SU-DHL-6 (cell line): ENCODE measurements around the gene SPTBN1.

ENCODE experiments used
- H2AFZ ChIP-seq: fragments of 200-600 bp; sonication (generic); 2 replicates; pipeline ENCODE4 v1.6.1; 2014; ENCODE audit warnings: low read depth, mild to moderate bottlenecking, moderate library complexity, mixed read lengths, antibody characterized with exemption, low read length; ENCODE audit not compliant: severe bottlenecking
- H3F3A ChIP-seq: fragments of 200-600 bp; shearing (Covaris generic); 2 replicates; pipeline ENCODE4 v1.6.0; 2016; ENCODE audit warnings: antibody characterized with exemption, mild to moderate bottlenecking; ENCODE audit not compliant: insufficient read depth
- H3K27ac ChIP-seq: fragments of 200-600 bp; sonication (generic); 2 replicates; pipeline ENCODE4 v1.5.1; 2016; ENCODE audit warnings: low read depth, mild to moderate bottlenecking, low read length, moderate library complexity, mixed read lengths
- H3K27me3 ChIP-seq: fragments of 200-600 bp; sonication (generic), shearing (Covaris generic); 2 replicates; pipeline ENCODE4 v1.6.0; 2014; ENCODE audit warnings: mild to moderate bottlenecking, low read length
- H3K36me3 ChIP-seq: fragments of 200-600 bp; sonication (generic); 2 replicates; pipeline ENCODE4 v1.6.1; 2014; ENCODE audit warnings: mild to moderate bottlenecking, low read length, mixed read lengths
- H3K4me2 ChIP-seq: fragments of 300-600, 200-600 bp; shearing (Covaris generic), sonication (generic); 2 replicates; pipeline ENCODE4 v1.6.0; 2014; ENCODE audit warnings: low read length, low read depth, mild to moderate bottlenecking; ENCODE audit not compliant: poor library complexity, severe bottlenecking
- H3K4me3 ChIP-seq: fragments of 200-600 bp; sonication (generic); 2 replicates; pipeline ENCODE4 v1.5.1; 2014; ENCODE audit warnings: antibody characterized with exemption, low read length, mild to moderate bottlenecking, mixed read lengths; ENCODE audit not compliant: insufficient read depth, poor library complexity, severe bottlenecking
- H3K79me2 ChIP-seq: fragments of 200-600 bp; sonication (generic); 2 replicates; pipeline ENCODE4 v1.6.1; 2014; ENCODE audit warnings: mild to moderate bottlenecking, low read length, moderate library complexity; ENCODE audit not compliant: insufficient read depth
- H3K9ac ChIP-seq: fragments of 200-600 bp; sonication (generic); 2 replicates; pipeline ENCODE4 v1.7.0; 2014; ENCODE audit warnings: mild to moderate bottlenecking, low read length
- H3K9me2 ChIP-seq: fragments of 200-600 bp; sonication (generic); replicated peaks from 2 replicates; pipeline ENCODE4 v1.6.1; 2014; ENCODE audit warnings: low read length; ENCODE audit not compliant: insufficient read depth
- H3K9me3 ChIP-seq: fragments of 200-600 bp; sonication (generic); 2 replicates; pipeline ENCODE4 v1.6.1; 2014; ENCODE audit warnings: low read length, mixed read lengths; ENCODE audit not compliant: insufficient read depth
- H4K20me1 ChIP-seq: fragments of 200-600 bp; sonication (generic); 2 replicates; pipeline ENCODE4 v1.6.1; 2014; ENCODE audit warnings: low read depth, mild to moderate bottlenecking, antibody characterized with exemption, low read length, moderate library complexity, mixed read lengths
- CTCF ChIP-seq: fragments of 200-600 bp; sonication (generic); IDR thresholded peaks from one replicate; pipeline ENCODE4 v1.5.1; 2017; ENCODE audit warnings: antibody characterized with exemption, mild to moderate bottlenecking, low read length, moderate library complexity; ENCODE audit not compliant: insufficient read depth, poor library complexity, severe bottlenecking
- EZH2phosphoT487 ChIP-seq: fragments of 200-600 bp; sonication (generic), shearing (Covaris generic); conservative IDR thresholded peaks from 2 replicates; pipeline ENCODE4 v1.6.1; 2018; ENCODE audit warnings: mild to moderate bottlenecking, antibody characterized with exemption, low read length, moderate library complexity, mixed read lengths

SPTBN1 gene

GRCh38 chr2:54594048-54594447 is 137.9 kb downstream of the SPTBN1 start:
- Histone ChIP-seq H3F3A (no peaks in the 10 kb centered on the region), H3K9me3 (no peaks in the 10 kb centered on the region), H3K27ac (no peak overlapping the region), H3K27me3 (no peaks in the 10 kb centered on the region), H4K20me1 (no peaks in the 10 kb centered on the region), H3K4me2 (no peak overlapping the region), H3K36me3 (no peaks in the 10 kb centered on the region), H3K9ac (no peak overlapping the region), H2AFZ (no peak overlapping the region), H3K4me3 (no peak overlapping the region), H3K79me2 (no peaks in the 10 kb centered on the region; the same call in 1 of the 2 replicates), H3K9me2 (no peaks in the 10 kb centered on the region)
- TF ChIP-seq EZH2phosphoT487 (no peak), CTCF (no peak)

- Histone ChIP-seq H3F3A (no peaks in the 10 kb centered on the region), H3K27me3 (no peaks in the 10 kb centered on the region)
Measured at GRCh38 chr2:54595161-54595803, 139.2 kb downstream of the SPTBN1 start.

GRCh38 chr2:54595999-54596902 is 140.1 kb downstream of the SPTBN1 start:
- Histone ChIP-seq H3K4me2 (no peak overlapping the region), H3F3A (no peaks in the 10 kb centered on the region), H3K27ac (no peak overlapping the region), H3K27me3 (no peaks in the 10 kb centered on the region), H3K9me3 (no peaks in the 10 kb centered on the region), H3K9ac (no peak overlapping the region), H3K4me3 (no peak overlapping the region), H4K20me1 (no peaks in the 10 kb centered on the region), H3K9me2 (no peaks in the 10 kb centered on the region), H2AFZ (no peak overlapping the region), H3K79me2 (peaks cover 3% of the 10 kb centered on the region; the same call in 1 of the 2 replicates), H3K36me3 (no peaks in the 10 kb centered on the region)
- no peak for TF ChIP-seq EZH2phosphoT487
- no peak for TF ChIP-seq CTCF

More at GRCh38 chr2:54595161-54595803, 139.2 kb downstream of the SPTBN1 start:
- no peak for TF ChIP-seq CTCF
- no peak for TF ChIP-seq EZH2phosphoT487
- H3K9ac ChIP-seq = no peak overlapping the region
- no peak overlapping the region for H3K27ac ChIP-seq
- no peaks in the 10 kb centered on the region; the same call in 1 of the 2 replicates for H3K79me2 ChIP-seq
- no peaks in the 10 kb centered on the region for H3K36me3 ChIP-seq
- H3K4me2 ChIP-seq = no peak overlapping the region
- H3K9me3 ChIP-seq = no peaks in the 10 kb centered on the region
- no peak overlapping the region for H2AFZ ChIP-seq
- H4K20me1 ChIP-seq = no peaks in the 10 kb centered on the region
- no peaks in the 10 kb centered on the region for H3K9me2 ChIP-seq
- H3K4me3 ChIP-seq = no peak overlapping the region
